PC-3 (cell line): ENCODE results near the gene KLB. TPM values are rescaled to one million over a fixed set of nuclear protein-coding genes. Genes with fewer than 3 reads are reported as not detected.

Experiments used
- ATAC-seq: fragments of 200-7000 bp; cut with Tn5 transposase; 2 replicates; pipeline ENCODE4 v1.9.1; 2020; ENCODE audit warnings: mild to moderate bottlenecking, moderate library complexity
- BruUV-seq: library from RNA; stranded (reverse); fragments of 400-500 nt; replicated peaks from 2 replicates; lab custom pipeline; 2021; lab: Mats Ljungman, UMichigan
- CTCF ChIA-PET: fragments of 300-600 bp; sonication (Branson Sonifier 250); formaldehyde crosslinking; loops from one replicate; lab custom pipeline; 2022; ENCODE audit warnings: antibody characterized with exemption; lab: Charles Lee
- POLR2A ChIA-PET: fragments of 300-600 bp; sonication (Branson Sonifier 250); formaldehyde crosslinking; loops from one replicate; lab custom pipeline; 2022; ENCODE audit warnings: antibody characterized with exemption; ENCODE audit not compliant: unreplicated experiment; lab: Charles Lee
- DNase-seq: peaks from one replicate; pipeline ENCODE4 v3.0.0-alpha.2; 2015
- H2AFZ ChIP-seq: fragments of 300-600 bp; sonication (generic); 2 replicates; pipeline ENCODE4 v1.6.0; 2016; ENCODE audit warnings: antibody characterized with exemption, low read length
- H3F3A ChIP-seq: fragments of 300-600 bp; sonication (generic); one replicate; pipeline ENCODE4 v1.6.0; 2017; ENCODE audit warnings: antibody characterized with exemption, low read length, control low read depth, mild to moderate bottlenecking; ENCODE audit not compliant: unreplicated experiment
- H3K27ac ChIP-seq: fragments of 300-600 bp; sonication (generic); 2 replicates; pipeline ENCODE4 v1.5.1; 2016; ENCODE audit warnings: mild to moderate bottlenecking, low read length
- H3K27me3 ChIP-seq: fragments of 300-600 bp; sonication (generic); 2 replicates; pipeline ENCODE4 v1.6.1; 2016; ENCODE audit warnings: low read length, mixed read lengths
- H3K36me3 ChIP-seq: fragments of 300-600 bp; sonication (generic); 2 replicates; pipeline ENCODE4 v1.6.1; 2016; ENCODE audit warnings: low read depth, mixed run types, low read length, mixed read lengths
- H3K4me1 ChIP-seq: fragments of 300-600 bp; sonication (generic); 2 replicates; pipeline ENCODE4 v1.5.1; 2016; ENCODE audit warnings: low read length; ENCODE audit not compliant: insufficient read depth
- H3K4me2 ChIP-seq: fragments of 300-600 bp; sonication (generic); 2 replicates; pipeline ENCODE4 v1.6.0; 2016; ENCODE audit warnings: low read length
- H3K4me3 ChIP-seq: fragments of 300-600 bp; sonication (generic); 2 replicates; pipeline ENCODE4 v1.5.1; 2016; ENCODE audit warnings: mild to moderate bottlenecking, low read length, mixed read lengths
- H3K79me2 ChIP-seq: fragments of 300-600 bp; sonication (generic); 2 replicates; pipeline ENCODE4 v1.6.1; 2017; ENCODE audit warnings: low read length, mixed read lengths
- H3K9ac ChIP-seq: fragments of 300-600 bp; sonication (generic); 2 replicates; pipeline ENCODE4 v1.6.0; 2016; ENCODE audit warnings: mild to moderate bottlenecking, low read length
- H3K9me2 ChIP-seq: fragments of 300-600 bp; sonication (generic); replicated peaks from 2 replicates; pipeline ENCODE4 v1.6.1; 2016; ENCODE audit warnings: mixed run types, low read length, mixed read lengths
- H3K9me3 ChIP-seq: fragments of 300-600 bp; sonication (generic); 2 replicates; pipeline ENCODE4 v1.6.1; 2016; ENCODE audit warnings: low read length, mixed read lengths
- H4K20me1 ChIP-seq: fragments of 300-600 bp; sonication (generic); 2 replicates; pipeline ENCODE4 v1.6.1; 2016; ENCODE audit warnings: low read length, mixed read lengths
- EZH2 ChIP-seq: fragments of 300-600 bp; sonication (generic); IDR thresholded peaks from one replicate; pipeline ENCODE4 v1.6.1; 2017; ENCODE audit warnings: antibody characterized with exemption, mild to moderate bottlenecking, low read length; ENCODE audit not compliant: unreplicated experiment
- EZH2phosphoT487 ChIP-seq: fragments of 300-600 bp; sonication (generic); IDR thresholded peaks from 2 replicates; pipeline ENCODE4 v1.6.1; 2018; ENCODE audit warnings: mild to moderate bottlenecking, antibody characterized with exemption, low read length, borderline replicate concordance
- intact Hi-C: fragments of 100-400 bp; cut with micrococcal nuclease; formaldehyde crosslinking; loops from 2 replicates; pipeline ENCODE4 v1.9.0; 2023
- total RNA-seq: library from RNA; depleted of rRNA; stranded (reverse); fragments of >200 nt; gene quantifications from 2 replicates; pipeline ENCODE4 v1.2.3, GENCODE V29; 2014
- TF ChIP-seq, protein P1 (sequence below): fragments of 300-600 bp; sonication (generic); conservative IDR thresholded peaks from 2 replicates; pipeline ENCODE4 v1.5.1; 2017; ENCODE audit warnings: antibody characterized with exemption, low read depth, mild to moderate bottlenecking, low read length

The KLB gene
- total RNA-seq, 1 experiment from 2014 or later, result not detected

DNA sequence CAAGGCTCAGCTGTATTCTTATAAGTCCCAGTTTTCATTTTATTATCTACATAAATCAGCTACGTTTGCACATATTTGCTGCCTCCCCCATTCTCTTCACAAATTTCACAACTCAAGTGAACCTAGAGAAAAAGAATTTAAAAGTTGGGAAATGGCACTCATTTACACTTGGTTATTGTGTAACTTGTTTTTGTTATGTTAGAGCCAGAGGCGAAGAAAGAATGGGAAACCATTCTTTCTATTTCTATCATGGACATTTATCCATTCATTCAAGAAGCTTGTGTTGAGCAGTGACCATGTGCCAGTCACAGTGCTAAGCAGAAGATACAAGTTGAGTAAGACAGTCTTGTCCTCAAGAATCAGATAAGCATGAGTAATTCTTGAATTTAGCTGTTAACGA is 65.7 kb downstream of the KLB start:
- Histone ChIP-seq H3K9ac (no peak overlapping the region), H3K4me1 (no peaks in the 10 kb centered on the region; the same call in 1 of the 2 replicates), H3K36me3 (no peaks in the 10 kb centered on the region), H3K9me3 (no peaks in the 10 kb centered on the region), H3K79me2 (no peaks in the 10 kb centered on the region), H3K9me2 (no peaks in the 10 kb centered on the region), H3K4me2 (no peak overlapping the region), H3K27me3 (no peaks in the 10 kb centered on the region), H3K4me3 (no peak overlapping the region), H3K27ac (no peak overlapping the region), H4K20me1 (no peaks in the 10 kb centered on the region), H2AFZ (no peak overlapping the region), H3F3A (no peaks in the 10 kb centered on the region)
- no TSS peak for BruUV-seq
- intact Hi-C loops, result no loop called here
- CTCF ChIA-PET, result no interaction called here
- POLR2A ChIA-PET, result no interaction called here
- no peak for ATAC-seq
- TF ChIP-seq EZH2phosphoT487 (no peak), EZH2 (no peak)
- no peak for DNase-seq

DNA sequence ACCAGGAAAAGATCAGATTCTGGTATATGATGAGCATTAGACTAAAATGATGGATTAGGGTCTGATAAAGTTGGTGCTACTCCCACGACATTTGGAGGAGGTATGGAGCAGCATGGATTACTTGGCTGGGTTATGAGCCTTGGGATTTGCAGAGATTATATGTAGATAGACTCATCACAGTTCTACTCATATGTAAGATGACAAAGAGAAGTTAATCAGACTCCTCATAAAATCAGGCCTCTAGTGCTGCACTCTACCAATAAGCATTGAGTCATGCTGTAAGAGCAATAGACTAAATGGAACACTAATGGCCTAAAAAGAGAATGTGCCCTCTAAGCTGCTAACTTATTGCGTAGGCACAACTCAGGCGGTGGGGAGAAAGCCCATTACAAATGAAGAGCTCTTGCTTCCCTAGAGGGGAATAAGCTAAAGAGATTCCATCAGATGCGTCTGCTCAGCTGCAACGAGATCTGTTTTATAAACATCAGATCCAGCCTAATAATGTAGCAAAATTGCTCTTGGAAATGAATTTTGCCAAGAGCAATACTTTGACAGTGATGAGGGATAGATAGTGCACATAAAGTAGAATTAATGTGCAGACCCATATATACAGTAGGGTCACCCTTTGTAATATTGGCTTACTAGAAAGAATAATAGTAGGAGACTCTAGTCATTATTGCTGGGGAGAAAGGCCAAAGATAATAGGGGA is 69.6 kb downstream of the KLB start:
- BruUV-seq, result no TSS peak
- intact Hi-C loops, result no loop called here

DNA sequence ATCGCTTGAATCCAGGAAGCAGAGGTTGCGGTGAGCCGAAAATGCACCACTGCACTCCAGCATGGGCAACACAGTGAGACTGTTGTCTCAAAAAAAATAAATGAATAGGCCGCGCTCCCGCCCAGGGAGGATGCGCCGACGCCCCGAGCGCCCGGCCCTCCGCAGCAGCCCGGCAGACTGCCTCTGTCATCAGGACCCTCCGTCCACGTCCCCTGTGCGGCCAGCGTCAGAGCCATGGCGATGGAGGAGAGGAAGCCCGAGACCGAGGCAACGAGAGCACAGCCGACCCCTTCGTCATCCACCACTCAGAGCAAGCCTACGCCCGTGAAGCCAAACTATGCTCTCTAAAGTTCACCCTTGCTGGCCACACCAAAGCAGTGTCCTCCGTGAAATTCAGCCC is 73.5 kb downstream of the KLB start:
- ATAC-seq (no peak), DNase-seq (no peak)
- Histone ChIP-seq H3K9me2 (no peaks in the 10 kb centered on the region), H3K27ac (no peak overlapping the region), H2AFZ (no peak overlapping the region), H3K4me1 (no peaks in the 10 kb centered on the region), H3F3A (no peaks in the 10 kb centered on the region), H4K20me1 (no peaks in the 10 kb centered on the region), H3K4me2 (no peak overlapping the region), H3K27me3 (no peaks in the 10 kb centered on the region), H3K36me3 (no peaks in the 10 kb centered on the region), H3K9ac (no peak overlapping the region), H3K4me3 (no peak overlapping the region), H3K79me2 (no peaks in the 10 kb centered on the region), H3K9me3 (no peaks in the 10 kb centered on the region)
- TF ChIP-seq EZH2, result no peak
- TF ChIP-seq EZH2phosphoT487, result no peak
- TF ChIP-seq, protein P1, sequence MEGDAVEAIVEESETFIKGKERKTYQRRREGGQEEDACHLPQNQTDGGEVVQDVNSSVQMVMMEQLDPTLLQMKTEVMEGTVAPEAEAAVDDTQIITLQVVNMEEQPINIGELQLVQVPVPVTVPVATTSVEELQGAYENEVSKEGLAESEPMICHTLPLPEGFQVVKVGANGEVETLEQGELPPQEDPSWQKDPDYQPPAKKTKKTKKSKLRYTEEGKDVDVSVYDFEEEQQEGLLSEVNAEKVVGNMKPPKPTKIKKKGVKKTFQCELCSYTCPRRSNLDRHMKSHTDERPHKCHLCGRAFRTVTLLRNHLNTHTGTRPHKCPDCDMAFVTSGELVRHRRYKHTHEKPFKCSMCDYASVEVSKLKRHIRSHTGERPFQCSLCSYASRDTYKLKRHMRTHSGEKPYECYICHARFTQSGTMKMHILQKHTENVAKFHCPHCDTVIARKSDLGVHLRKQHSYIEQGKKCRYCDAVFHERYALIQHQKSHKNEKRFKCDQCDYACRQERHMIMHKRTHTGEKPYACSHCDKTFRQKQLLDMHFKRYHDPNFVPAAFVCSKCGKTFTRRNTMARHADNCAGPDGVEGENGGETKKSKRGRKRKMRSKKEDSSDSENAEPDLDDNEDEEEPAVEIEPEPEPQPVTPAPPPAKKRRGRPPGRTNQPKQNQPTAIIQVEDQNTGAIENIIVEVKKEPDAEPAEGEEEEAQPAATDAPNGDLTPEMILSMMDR, result no peak
- ChIA-PET POLR2A (no interaction called here), CTCF (no interaction called here)
- intact Hi-C loops, result no loop called here
- no TSS peak for BruUV-seq

More for the DNA sequence above, 69.6 kb downstream of the KLB start:
- H3K4me1 ChIP-seq, result no peaks in the 10 kb centered on the region
- no peak for TF ChIP-seq EZH2phosphoT487
- no peak for TF ChIP-seq EZH2
- TF ChIP-seq, protein P1, result no peak
- ATAC-seq, result peak; percentile 48; the same call in 1 of the 2 replicates
- H3K27ac ChIP-seq, result no peak overlapping the region
- POLR2A ChIA-PET, result no interaction called here
- no peaks in the 10 kb centered on the region for H3K9me3 ChIP-seq
- no peaks in the 10 kb centered on the region for H3K79me2 ChIP-seq
- no peaks in the 10 kb centered on the region for H3F3A ChIP-seq
- no peak overlapping the region for H3K9ac ChIP-seq
- H2AFZ ChIP-seq, result no peak overlapping the region
- H3K9me2 ChIP-seq, result no peaks in the 10 kb centered on the region
- no peaks in the 10 kb centered on the region for H3K27me3 ChIP-seq
- H4K20me1 ChIP-seq, result no peaks in the 10 kb centered on the region
- no peak overlapping the region for H3K4me3 ChIP-seq
- CTCF ChIA-PET, result no interaction called here
- H3K4me2 ChIP-seq, result no peak overlapping the region
- H3K36me3 ChIP-seq, result no peaks in the 10 kb centered on the region
- DNase-seq, result no peak
